ENCODE results near the gene CASKIN1. TPM values are rescaled to one million over a fixed set of nuclear protein-coding genes. Genes with fewer than 3 reads are reported as not detected.
A peak's percentile ranks its signal among the peaks of the same experiment; 100 is the strongest.
"Not testable (repeated sequence)": the region's sequence is repeated elsewhere in the genome, so short reads cannot be mapped to it uniquely, and the experiment has no call there.

The CASKIN1 gene
- total RNA-seq, 1 donor from 2014 or later = 1.0 TPM

GRCh38 chr16:2148714-2149629 lies 47.4 kb downstream of the CASKIN1 start:
- Mint-ChIP-seq H3K27ac (no peak overlapping the region), H3K4me3 (ENCODE audit: low read depth) (peak overlapping the region; percentile 67), H3K27me3 (ENCODE audit: low read depth) (peaks cover 2% of the 10 kb centered on the region), H3K9me3 (no peaks in the 10 kb centered on the region), H3K4me1 (ENCODE audit: low read depth) (peaks cover 10% of the 10 kb centered on the region), H3K36me3 (ENCODE audit: low read depth) (peaks cover 37% of the 10 kb centered on the region)
- no peak for DNase-seq (ENCODE audit: low spot score)
- intact Hi-C loops (cut with micrococcal nuclease) = no loop called here

DNA sequence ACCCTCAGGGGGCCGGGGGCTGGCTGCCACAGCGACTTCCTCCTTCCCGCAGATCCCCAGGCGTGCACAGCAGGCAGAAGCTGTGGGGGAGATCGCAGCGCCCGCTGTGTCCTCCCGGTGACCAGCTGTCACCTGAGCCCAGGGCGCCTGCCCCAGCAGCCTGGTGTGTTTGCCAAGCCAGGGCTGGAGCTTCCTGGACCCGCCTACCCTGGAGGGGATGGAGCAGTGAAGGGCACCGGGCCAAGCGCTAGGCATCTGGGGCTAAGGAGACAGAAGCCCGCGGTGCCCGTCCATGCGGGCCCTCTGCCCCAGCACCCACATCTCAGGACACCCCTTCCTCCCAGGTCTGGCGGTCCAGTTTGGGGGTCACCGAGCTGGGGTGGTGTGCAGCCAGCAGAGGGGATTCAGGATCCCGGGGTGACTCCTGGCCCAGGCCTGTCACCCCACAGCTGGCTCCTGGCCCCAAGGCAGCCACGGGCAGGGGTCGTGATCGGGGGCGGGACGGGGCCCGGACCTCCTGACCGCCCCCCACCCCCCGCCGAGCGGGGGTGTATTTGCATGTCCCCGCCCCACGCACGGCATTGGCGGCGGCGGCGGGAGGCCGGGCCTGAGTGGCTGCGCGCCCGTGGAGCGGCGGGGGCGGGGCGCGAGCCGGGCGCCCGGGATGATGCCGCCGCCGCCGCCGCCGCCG lies 48.3 kb downstream of the CASKIN1 start, which contains the start of gene RAB26:
Gene RAB26, plus strand, starts transcription at position 645 of the 691 bp plus-strand sequence. CDS start 159 bp downstream, outside the sequence.
- intact Hi-C loops (cut with micrococcal nuclease) = no loop called here
- H3K27ac Mint-ChIP-seq = no peak within 1 kb of the TSS
- DNase-seq (ENCODE audit: low spot score) = peak; percentile 48

GRCh38 chr16:2147378-2147777 lies 49.0 kb downstream of the CASKIN1 start:
- H3K36me3 Mint-ChIP-seq (ENCODE audit: low read depth) = peaks cover 21% of the 10 kb centered on the region
- peaks cover 10% of the 10 kb centered on the region for H3K4me1 Mint-ChIP-seq (ENCODE audit: low read depth)
- H3K27ac Mint-ChIP-seq = no peak overlapping the region
- peaks cover 2% of the 10 kb centered on the region for H3K27me3 Mint-ChIP-seq (ENCODE audit: low read depth)
- intact Hi-C loops (cut with micrococcal nuclease) = no loop called here
- DNase-seq (ENCODE audit: low spot score) = no peak
- no peak overlapping the region for H3K4me3 Mint-ChIP-seq (ENCODE audit: low read depth)
- H3K9me3 Mint-ChIP-seq = no peaks in the 10 kb centered on the region

More for the DNA sequence above, 48.3 kb downstream of the CASKIN1 start, which contains the start of gene RAB26:
- Mint-ChIP-seq H3K36me3 (ENCODE audit: low read depth) (peaks cover 29% of the 10 kb centered on the region), H3K27me3 (ENCODE audit: low read depth) (peaks cover 2% of the 10 kb centered on the region), H3K4me3 (ENCODE audit: low read depth) (peak within 1 kb of the TSS; percentile 67), H3K9me3 (no peaks in the 10 kb centered on the region), H3K4me1 (ENCODE audit: low read depth) (peaks cover 10% of the 10 kb centered on the region)

GRCh38 chr16:2145843-2146242 lies 50.6 kb downstream of the CASKIN1 start:
- H3K27me3 Mint-ChIP-seq (ENCODE audit: low read depth) = peaks cover 2% of the 10 kb centered on the region
- H3K36me3 Mint-ChIP-seq (ENCODE audit: low read depth) = peaks cover 6% of the 10 kb centered on the region
- intact Hi-C loops (cut with micrococcal nuclease) = no loop called here
- H3K27ac Mint-ChIP-seq = no peak overlapping the region
- H3K4me3 Mint-ChIP-seq (ENCODE audit: low read depth) = no peak overlapping the region
- H3K9me3 Mint-ChIP-seq = no peaks in the 10 kb centered on the region
- no peak for DNase-seq (ENCODE audit: low spot score)
- H3K4me1 Mint-ChIP-seq (ENCODE audit: low read depth) = peaks cover 5% of the 10 kb centered on the region

DNA sequence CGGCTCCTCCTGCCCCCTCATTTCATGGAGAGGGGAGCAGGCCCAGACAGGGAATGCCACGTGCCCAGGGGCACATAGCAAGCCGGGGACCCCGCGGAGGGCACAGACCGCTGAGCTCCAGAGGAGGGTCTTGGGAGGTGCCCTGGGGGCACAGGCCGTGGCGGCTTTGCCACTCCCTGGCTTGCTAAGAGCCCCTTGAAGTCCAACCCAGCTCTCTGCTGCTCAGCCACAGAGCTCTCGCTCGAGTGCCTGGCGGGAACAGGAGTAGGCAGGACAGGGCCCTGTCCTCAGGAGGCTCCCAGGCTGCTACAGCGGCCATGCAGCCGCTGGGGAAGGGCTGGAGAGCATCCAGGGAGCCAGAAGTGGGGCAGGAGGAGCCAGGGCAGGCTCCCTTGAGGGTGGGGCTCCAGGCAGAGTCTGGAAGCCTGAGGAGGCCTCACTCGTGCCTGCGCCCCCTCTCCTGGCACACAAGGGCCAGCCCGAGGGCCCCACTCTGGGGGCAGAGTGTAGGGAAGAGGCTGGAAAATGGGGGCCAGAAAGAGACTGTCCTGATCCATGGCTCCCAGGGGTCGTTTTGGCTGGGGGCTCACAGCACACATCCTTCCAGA lies 52.4 kb downstream of the CASKIN1 start:
- DNase-seq (ENCODE audit: low spot score) = no peak
- Mint-ChIP-seq H3K9me3 (no peaks in the 10 kb centered on the region), H3K4me1 (ENCODE audit: low read depth) (peaks cover 4% of the 10 kb centered on the region), H3K36me3 (ENCODE audit: low read depth) (no peaks in the 10 kb centered on the region), H3K27me3 (ENCODE audit: low read depth) (peaks cover 3% of the 10 kb centered on the region), H3K4me3 (ENCODE audit: low read depth) (no peak overlapping the region), H3K27ac (no peak overlapping the region)
- intact Hi-C loops (cut with micrococcal nuclease) = loop anchor here (5.0 kb wide), 2 partner anchors 202 to 282 kb away; partner anchors contain the start of gene MSRB1

DNA sequence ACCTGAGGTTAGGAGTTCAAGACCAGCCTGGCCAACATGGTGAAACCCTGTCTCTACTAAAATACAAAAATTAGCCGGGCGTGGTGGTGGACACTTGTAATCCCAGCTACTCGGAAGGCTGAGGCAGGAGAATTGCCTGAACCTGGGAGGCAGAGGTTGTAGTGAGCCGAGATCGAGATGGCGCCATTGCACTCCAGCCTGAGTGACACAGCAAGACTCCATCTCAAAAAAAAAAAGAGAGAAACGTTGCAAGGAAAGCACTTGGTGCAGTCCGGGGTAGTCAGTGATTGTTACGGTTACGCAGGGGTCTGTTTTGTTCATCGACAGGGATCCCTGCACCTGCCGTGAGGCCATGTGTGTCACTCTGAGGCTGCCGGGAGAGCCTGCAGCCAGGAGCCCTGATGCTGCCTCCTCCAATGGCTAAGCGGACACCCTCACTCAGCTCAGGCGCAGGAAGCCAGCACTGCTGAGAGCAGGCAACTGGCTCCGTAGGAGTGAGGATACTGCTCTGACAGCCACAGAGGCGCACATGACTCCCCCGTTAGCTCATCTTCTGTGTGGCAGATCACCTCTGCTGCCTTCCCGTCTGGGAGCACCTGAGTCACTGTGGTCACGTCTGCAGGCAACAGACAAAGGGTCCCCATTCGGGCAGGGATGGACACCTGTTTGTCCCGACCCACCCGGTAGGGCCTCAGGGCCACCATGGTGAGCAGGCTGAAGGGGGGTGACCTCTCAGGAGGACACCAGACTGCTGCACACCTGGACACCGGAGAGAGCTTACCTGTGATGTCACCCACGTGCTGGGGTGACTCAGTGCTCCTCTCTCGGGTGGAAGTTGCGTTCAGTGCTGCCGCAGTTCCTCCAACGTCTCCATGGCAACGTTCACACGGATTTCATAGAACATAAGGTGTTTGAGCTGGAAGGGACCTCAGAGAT lies 53.2 kb downstream of the CASKIN1 start:
- intact Hi-C loops (cut with micrococcal nuclease) = loop anchor here (5.0 kb wide), 2 partner anchors 201 to 281 kb away; partner anchors contain the start of gene MSRB1
- H3K4me3 Mint-ChIP-seq (ENCODE audit: low read depth) = no peak overlapping the region
- H3K36me3 Mint-ChIP-seq (ENCODE audit: low read depth) = no peaks in the 10 kb centered on the region
- H3K9me3 Mint-ChIP-seq = no peaks in the 10 kb centered on the region
- no peak for DNase-seq (ENCODE audit: low spot score)
- H3K27ac Mint-ChIP-seq = no peak overlapping the region
- H3K27me3 Mint-ChIP-seq (ENCODE audit: low read depth) = peaks cover 3% of the 10 kb centered on the region
- H3K4me1 Mint-ChIP-seq (ENCODE audit: low read depth) = peaks cover 4% of the 10 kb centered on the region

DNA sequence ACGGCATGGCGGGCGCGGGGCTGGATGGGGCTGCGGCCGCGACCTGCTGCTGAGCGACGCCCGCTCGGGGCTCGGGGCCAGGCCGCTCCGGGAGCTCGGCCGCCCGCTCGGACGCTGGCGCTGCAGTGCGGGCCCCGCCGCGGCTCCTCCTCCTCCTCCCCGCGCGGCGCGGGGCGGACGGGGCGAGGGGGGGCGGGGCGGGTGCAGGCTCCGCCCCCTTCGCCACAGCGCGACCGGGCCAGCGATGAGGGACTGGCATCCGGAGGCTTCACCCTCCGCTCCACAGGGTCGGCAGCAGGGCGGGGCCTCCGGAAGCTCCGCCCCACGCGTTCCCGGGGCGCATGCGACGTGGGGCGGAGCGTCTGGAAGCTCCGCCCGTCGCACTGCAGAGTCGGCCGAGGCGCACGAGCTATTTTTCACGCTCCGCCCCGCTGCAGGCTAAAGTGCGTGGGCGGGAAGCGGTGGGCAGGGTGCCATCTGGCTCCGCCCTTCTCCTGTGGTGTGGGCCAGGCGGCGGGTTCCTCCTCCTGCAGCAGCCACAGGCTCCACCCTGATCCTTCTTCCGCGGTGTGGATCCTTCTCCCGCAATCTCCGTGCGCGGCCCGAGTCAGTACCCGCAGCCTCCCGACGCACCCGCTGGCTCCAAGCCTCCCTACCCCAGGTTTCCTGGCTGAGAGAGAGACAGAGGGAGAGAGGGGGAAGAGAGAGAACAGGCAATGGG lies 60.5 kb downstream of the CASKIN1 start, which contains the start of gene PKD1:
Gene PKD1, minus strand, starts transcription at position 129 of the 721 bp plus-strand sequence. CDS start 209 bp downstream, outside the sequence.
- H3K4me1 Mint-ChIP-seq (ENCODE audit: low read depth); H3K27me3 Mint-ChIP-seq (ENCODE audit: low read depth); H3K36me3 Mint-ChIP-seq (ENCODE audit: low read depth); intact Hi-C loops (cut with micrococcal nuclease); H3K9me3 Mint-ChIP-seq: not testable (repeated sequence)
- peak; percentile 99 for DNase-seq (ENCODE audit: low spot score)
- Mint-ChIP-seq H3K27ac (peak within 1 kb of the TSS; percentile 80), H3K4me3 (ENCODE audit: low read depth) (peak within 1 kb of the TSS; percentile 85)

DNA sequence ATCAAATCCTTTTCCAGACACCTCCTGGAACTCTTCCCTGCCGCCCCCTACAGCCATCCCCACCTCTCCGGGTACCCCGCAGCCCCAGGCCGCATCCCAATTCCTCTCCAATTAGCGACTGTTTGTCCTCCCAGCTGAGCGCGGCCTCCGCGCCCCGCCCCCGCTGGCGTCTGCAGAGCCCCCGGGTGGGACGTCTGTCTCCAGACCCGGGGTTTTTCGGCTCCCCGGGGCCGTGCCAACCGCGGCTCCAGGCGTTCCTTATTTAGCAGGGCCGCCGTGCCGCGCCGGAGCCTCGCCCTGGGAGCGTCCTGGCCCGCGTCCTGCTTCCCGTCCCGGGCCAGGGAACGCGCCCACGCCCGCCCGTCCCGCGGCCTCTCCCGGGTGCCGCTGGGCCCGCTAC lies 61.3 kb downstream of the CASKIN1 start:
- H3K9me3 Mint-ChIP-seq; H3K36me3 Mint-ChIP-seq (ENCODE audit: low read depth); intact Hi-C loops (cut with micrococcal nuclease); DNase-seq (ENCODE audit: low spot score); H3K27me3 Mint-ChIP-seq (ENCODE audit: low read depth); H3K27ac Mint-ChIP-seq; H3K4me1 Mint-ChIP-seq (ENCODE audit: low read depth): not testable (repeated sequence)
- peak overlapping the region; percentile 71 for H3K4me3 Mint-ChIP-seq (ENCODE audit: low read depth)

DNA sequence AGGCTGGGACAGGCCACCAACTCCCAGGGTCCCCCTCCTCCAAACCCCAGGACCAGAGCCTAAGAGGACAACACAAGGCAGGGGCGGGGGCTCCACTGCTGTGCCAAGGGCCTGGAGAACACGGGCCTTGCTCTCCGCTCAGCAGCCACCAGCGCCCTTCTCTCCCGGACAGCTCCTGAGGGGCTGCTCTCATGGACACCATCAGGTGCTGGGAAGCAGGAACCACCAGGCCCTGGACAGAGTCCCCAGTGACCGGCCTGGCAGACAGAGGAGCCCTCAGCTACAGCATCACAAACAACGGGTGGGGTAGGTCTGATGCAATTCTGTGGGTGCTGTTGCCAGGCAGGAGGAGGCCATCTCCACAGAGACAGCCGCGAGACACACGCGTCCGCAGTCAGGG lies 62.6 kb downstream of the CASKIN1 start:
- H3K27me3 Mint-ChIP-seq (ENCODE audit: low read depth); intact Hi-C loops (cut with micrococcal nuclease); H3K27ac Mint-ChIP-seq; H3K36me3 Mint-ChIP-seq (ENCODE audit: low read depth); H3K4me3 Mint-ChIP-seq (ENCODE audit: low read depth); H3K4me1 Mint-ChIP-seq (ENCODE audit: low read depth); DNase-seq (ENCODE audit: low spot score); H3K9me3 Mint-ChIP-seq: not testable (repeated sequence)

DNA sequence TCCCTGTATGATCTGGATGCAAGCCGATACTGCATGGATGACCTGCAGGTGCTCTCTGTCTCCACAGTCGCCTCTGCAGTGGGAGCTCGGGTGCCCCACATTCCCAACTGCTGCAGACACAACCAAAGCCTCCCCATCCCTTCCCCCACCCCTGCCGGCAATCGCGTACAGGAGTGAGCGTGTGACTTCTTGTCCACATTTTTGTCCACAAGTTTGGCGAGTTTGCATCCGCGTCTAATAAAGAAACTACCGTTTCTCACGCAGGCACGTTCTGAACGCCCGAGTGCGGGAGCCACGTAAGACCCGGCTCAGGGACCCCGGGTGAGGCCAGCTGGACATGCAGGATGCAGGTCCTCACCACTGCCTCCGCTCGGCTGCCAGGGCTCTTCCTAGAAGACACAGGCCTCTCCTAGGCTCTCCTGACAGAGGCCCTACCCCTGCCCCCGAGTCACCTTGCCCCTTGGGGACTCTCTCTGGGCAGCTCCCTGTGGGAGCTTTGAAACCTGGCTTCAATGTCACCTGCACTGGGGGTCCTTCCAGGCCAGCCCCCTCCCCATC lies 66.4 kb downstream of the CASKIN1 start:
- DNase-seq (ENCODE audit: low spot score); H3K36me3 Mint-ChIP-seq (ENCODE audit: low read depth); H3K27ac Mint-ChIP-seq; intact Hi-C loops (cut with micrococcal nuclease); H3K9me3 Mint-ChIP-seq; H3K4me3 Mint-ChIP-seq (ENCODE audit: low read depth); H3K27me3 Mint-ChIP-seq (ENCODE audit: low read depth); H3K4me1 Mint-ChIP-seq (ENCODE audit: low read depth): not testable (repeated sequence)

DNA sequence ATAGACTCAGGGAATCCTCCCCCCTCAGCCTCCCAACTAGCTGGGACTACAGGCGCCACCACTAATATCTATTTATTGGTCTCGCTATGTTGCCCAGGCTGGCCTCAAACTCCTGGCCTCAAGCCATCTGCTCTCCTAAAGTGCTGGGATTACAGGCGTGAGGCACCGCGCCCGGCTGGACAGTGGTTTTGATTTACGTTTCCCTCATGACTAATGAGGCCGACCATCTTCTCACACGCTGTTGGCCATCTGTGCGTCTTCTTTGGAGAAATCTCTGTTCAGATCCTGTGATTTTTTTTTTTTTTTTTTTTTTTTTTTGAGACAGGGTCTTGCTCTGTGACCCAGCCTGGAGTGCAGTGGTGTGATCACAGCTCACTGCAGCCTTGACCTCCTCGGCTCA lies 67.2 kb downstream of the CASKIN1 start:
- H3K4me3 Mint-ChIP-seq (ENCODE audit: low read depth); H3K9me3 Mint-ChIP-seq; H3K27me3 Mint-ChIP-seq (ENCODE audit: low read depth); DNase-seq (ENCODE audit: low spot score); intact Hi-C loops (cut with micrococcal nuclease); H3K27ac Mint-ChIP-seq; H3K4me1 Mint-ChIP-seq (ENCODE audit: low read depth); H3K36me3 Mint-ChIP-seq (ENCODE audit: low read depth): not testable (repeated sequence)

Measured in activated T-helper 2 cell treated with anti-CD3 and anti-CD28 coated beads, Interferon-gamma antibody, Interleukin-2, Interleukin-4, amounts not matched to agents 10 μg/mL and 5 μg/mL and 100 μg/mL, durations not matched to agents 14 hours and 24 hours and 36 hours (primary cell).